Type B pancreatic cell (in vitro differentiated cells): Measurements from ENCODE around the gene ZPR1. TPM values are rescaled to one million over a fixed set of nuclear protein-coding genes. Genes with fewer than 3 reads are reported as not detected.

Experiments used
- DNase-seq: peaks from one replicate; pipeline ENCODE4 v3.0.0; 2021; ENCODE audit warnings: mixed read lengths; ENCODE audit not compliant: unreplicated experiment; ENCODE audit errors: extremely low spot score
- H3K27ac Mint-ChIP-seq: 2 replicates; pipeline ENCODE4 v1.8.0; 2021; ENCODE audit warnings: mild to moderate bottlenecking, mixed read lengths
- H3K27me3 Mint-ChIP-seq: 2 replicates; pipeline ENCODE4 v1.8.0; 2021; ENCODE audit warnings: mixed read lengths
- H3K36me3 Mint-ChIP-seq: 2 replicates; pipeline ENCODE4 v1.8.0; 2021; ENCODE audit warnings: mixed read lengths
- H3K4me1 Mint-ChIP-seq: one replicate; pipeline ENCODE4 v1.8.0; 2021; ENCODE audit warnings: mixed read lengths; ENCODE audit not compliant: unreplicated experiment
- H3K4me3 Mint-ChIP-seq: 2 replicates; pipeline ENCODE4 v1.8.0; 2021; ENCODE audit warnings: mild to moderate bottlenecking, mixed read lengths
- H3K9me3 Mint-ChIP-seq: 2 replicates; pipeline ENCODE4 v1.8.0; 2021; ENCODE audit warnings: mixed read lengths
- total RNA-seq: library from RNA; stranded (reverse); gene quantifications from 2 replicates; pipeline ENCODE4 v1.2.1, GENCODE V29; 2021; ENCODE audit warnings: low replicate concordance
- TF ChIP-seq, protein P1 (sequence below): fragments of 200-600 bp; sonication (generic); conservative IDR thresholded peaks from 2 replicates; pipeline ENCODE4 v1.5.0; 2021; ENCODE audit warnings: antibody characterized with exemption, mild to moderate bottlenecking

The ZPR1 gene
- total RNA-seq, 1 donor from 2014 or later: 41.2 TPM

- Mint-ChIP-seq H3K27me3 (peaks cover 31% of the 10 kb centered on the region), H3K4me3 (no peak overlapping the region), H3K36me3 (no peaks in the 10 kb centered on the region), H3K9me3 (no peaks in the 10 kb centered on the region), H3K4me1 (peaks cover 35% of the 10 kb centered on the region), H3K27ac (no peak overlapping the region)
- no peak for DNase-seq
- TF ChIP-seq, protein P1, sequence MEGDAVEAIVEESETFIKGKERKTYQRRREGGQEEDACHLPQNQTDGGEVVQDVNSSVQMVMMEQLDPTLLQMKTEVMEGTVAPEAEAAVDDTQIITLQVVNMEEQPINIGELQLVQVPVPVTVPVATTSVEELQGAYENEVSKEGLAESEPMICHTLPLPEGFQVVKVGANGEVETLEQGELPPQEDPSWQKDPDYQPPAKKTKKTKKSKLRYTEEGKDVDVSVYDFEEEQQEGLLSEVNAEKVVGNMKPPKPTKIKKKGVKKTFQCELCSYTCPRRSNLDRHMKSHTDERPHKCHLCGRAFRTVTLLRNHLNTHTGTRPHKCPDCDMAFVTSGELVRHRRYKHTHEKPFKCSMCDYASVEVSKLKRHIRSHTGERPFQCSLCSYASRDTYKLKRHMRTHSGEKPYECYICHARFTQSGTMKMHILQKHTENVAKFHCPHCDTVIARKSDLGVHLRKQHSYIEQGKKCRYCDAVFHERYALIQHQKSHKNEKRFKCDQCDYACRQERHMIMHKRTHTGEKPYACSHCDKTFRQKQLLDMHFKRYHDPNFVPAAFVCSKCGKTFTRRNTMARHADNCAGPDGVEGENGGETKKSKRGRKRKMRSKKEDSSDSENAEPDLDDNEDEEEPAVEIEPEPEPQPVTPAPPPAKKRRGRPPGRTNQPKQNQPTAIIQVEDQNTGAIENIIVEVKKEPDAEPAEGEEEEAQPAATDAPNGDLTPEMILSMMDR: no peak
Observed at GRCh38 chr11:116729501-116730240, 58.2 kb downstream of the ZPR1 start.

DNA sequence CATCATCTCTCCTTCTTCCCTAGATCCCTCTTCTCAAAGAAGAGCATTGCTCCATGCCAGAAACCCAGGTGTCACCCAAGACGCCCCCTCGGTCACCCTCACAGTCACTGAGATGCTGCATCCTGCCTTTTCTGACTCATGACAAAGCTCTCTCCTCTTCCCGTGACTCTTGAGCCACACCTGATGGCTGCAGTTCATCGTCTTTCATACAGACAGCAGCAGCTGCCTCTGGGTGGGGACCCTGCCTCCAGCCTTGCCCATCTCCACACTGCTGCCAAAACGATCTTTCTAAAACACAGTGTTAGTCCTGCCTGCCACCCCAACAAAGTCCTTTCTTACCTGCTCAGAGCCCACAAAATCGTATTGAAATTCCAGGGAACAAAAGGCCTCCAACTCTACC, 59.8 kb downstream of the ZPR1 start:
- Mint-ChIP-seq H3K9me3 (no peaks in the 10 kb centered on the region), H3K4me1 (peaks cover 29% of the 10 kb centered on the region), H3K4me3 (no peak overlapping the region), H3K27ac (no peak overlapping the region), H3K27me3 (peaks cover 33% of the 10 kb centered on the region), H3K36me3 (no peaks in the 10 kb centered on the region)
- DNase-seq: no peak
- TF ChIP-seq, protein P1: no peak

DNA sequence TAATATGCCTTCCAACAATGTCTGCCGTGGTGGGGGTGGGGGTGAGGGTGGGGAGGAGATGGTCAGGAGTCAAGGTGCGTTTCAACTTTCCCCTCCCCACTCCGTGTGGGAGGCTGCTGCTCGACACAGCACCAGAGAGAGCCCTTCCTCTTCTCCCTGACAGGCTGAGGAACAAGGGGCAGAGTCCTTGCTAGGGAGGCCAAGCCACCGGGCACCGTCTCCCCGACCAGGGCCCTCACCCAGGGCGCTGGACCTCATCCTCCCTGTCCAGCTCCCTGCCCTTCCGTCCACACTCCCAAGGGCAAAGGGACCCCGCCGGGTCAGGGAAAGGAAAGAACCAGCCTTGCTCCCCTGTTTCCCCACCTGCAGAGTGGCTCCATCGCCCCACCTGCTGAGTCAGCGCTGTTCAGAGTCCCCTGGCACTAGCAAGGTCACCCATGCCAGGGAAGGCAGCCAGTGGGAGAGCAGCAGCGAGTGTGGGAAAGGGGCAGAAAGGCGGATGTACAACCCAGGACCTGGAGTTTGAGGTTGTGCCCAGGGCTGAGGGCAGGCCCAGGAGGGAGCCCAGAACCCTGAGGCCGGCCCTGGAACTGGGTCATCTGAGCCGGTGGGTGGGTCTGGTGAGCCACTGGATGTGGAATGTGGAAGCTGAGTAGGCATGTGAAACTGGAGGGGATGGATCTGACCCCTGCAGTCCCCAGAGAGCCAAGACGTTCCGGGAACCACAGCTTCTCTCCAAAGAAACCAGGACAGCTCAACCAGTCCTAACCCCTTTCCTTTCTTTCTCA, 62.2 kb downstream of the ZPR1 start:
- Mint-ChIP-seq H3K36me3 (no peaks in the 10 kb centered on the region), H3K4me1 (peaks cover 16% of the 10 kb centered on the region), H3K9me3 (no peaks in the 10 kb centered on the region), H3K27ac (no peak overlapping the region), H3K27me3 (peaks cover 29% of the 10 kb centered on the region), H3K4me3 (no peak overlapping the region)
- no peak for DNase-seq
- TF ChIP-seq, protein P1: no peak

DNA sequence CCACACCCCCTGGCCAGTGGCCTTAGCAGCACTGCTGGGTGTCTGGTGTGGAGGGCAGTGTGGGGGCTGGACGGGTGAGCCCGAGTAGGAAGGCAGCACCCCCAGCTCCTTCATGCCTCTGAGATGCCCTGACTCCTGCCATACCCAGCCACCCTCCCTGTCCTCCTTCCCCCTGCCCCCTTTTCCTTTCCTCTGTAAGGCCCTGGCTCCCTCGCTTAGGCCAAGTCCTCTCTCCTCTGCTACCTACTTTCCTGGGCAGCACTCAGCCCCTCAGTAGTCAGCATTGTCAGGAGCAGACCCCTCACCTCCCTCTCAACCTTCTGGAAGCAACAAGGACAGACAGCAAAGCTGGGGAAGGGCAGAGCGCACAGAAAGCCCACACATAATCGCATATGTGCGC, 63.0 kb downstream of the ZPR1 start:
- TF ChIP-seq, protein P1: no peak
- no peak overlapping the region for H3K27ac Mint-ChIP-seq
- no peaks in the 10 kb centered on the region for H3K9me3 Mint-ChIP-seq
- H3K4me1 Mint-ChIP-seq: peaks cover 14% of the 10 kb centered on the region
- H3K4me3 Mint-ChIP-seq: no peak overlapping the region
- peaks cover 28% of the 10 kb centered on the region for H3K27me3 Mint-ChIP-seq
- H3K36me3 Mint-ChIP-seq: no peaks in the 10 kb centered on the region
- no peak for DNase-seq

Other genes starting within 250 kb of the ZPR1 start
- gene BUD13, start 15.0 kb downstream of the ZPR1 start, total RNA-seq: 20.3 and 23.8 TPM in 2 replicates
- 0.95 TPM in 1 of 2 replicates, not detected in the other for gene APOA5, start 3.9 kb upstream of the ZPR1 start, total RNA-seq
- 21.7 and 88.5 TPM in 2 replicates for gene APOA4, start 35.3 kb upstream of the ZPR1 start, total RNA-seq
- 21.6 and 54.4 TPM in 2 replicates for gene APOC3, start 41.9 kb upstream of the ZPR1 start, total RNA-seq
- 116 and 626 TPM in 2 replicates for gene APOA1, start 49.6 kb upstream of the ZPR1 start, total RNA-seq